Testis (tissue), 3 donors: ENCODE data around the gene PLS1. TPM values are rescaled to one million over a fixed set of nuclear protein-coding genes. Genes with fewer than 3 reads are reported as not detected.

ENCODE experiments used
- DNase-seq: peaks from one replicate; pipeline ENCODE4 v3.0.0-alpha.2; 2019
- H3K27ac ChIP-seq, 2 donors: fragments of 200-600 bp; sonication (generic); one replicate each; pipeline ENCODE4 v1.5.1; 2019
- H3K27me3 ChIP-seq: fragments of 200-600 bp; sonication (generic); one replicate; pipeline ENCODE4 v1.5.1; 2019
- H3K36me3 ChIP-seq: fragments of 200-600 bp; sonication (generic); one replicate; pipeline ENCODE4 v1.5.1; 2017; ENCODE audit warnings: low read depth; ENCODE audit errors: missing control alignments
- H3K4me1 ChIP-seq: fragments of 200-600 bp; sonication (generic); one replicate; pipeline ENCODE4 v1.5.1; 2019
- H3K4me3 ChIP-seq, 2 donors: fragments of 200-600 bp; sonication (generic); one replicate each; pipeline ENCODE4 v1.5.1; 2017 to 2019
- H3K9me3 ChIP-seq: fragments of 200-600 bp; sonication (generic); one replicate; pipeline ENCODE4 v1.5.1; 2017
- CTCF ChIP-seq, 3 experiments: fragments of 450-650 bp in 2 of 3; fragments of 200-600 bp in 1 of 3; sonication (generic) in 1 of 3; IDR thresholded peaks; one replicate each; pipeline ENCODE4 v1.5.1; 2016 to 2019; ENCODE audit warnings: antibody characterized with exemption in 3 of 3, mild to moderate bottlenecking in 2 of 3, moderate library complexity in 1 of 3
- POLR2A ChIP-seq: fragments of 450-650 bp; IDR thresholded peaks from one replicate; pipeline ENCODE4 v1.6.1; 2017; ENCODE audit warnings: antibody characterized with exemption, mild to moderate bottlenecking, moderate library complexity
- WGBS, 2 donors: methylation state at CpG; one replicate each; pipeline ENCODE4 v1.1.5; 2018; 5-methylcytosine and 5-hydroxymethylcytosine counted together
- intact Hi-C: fragments of 100-400 bp; cut with DNase I; formaldehyde crosslinking; loops from one replicate; pipeline ENCODE4 v1.15.1; 2023; ENCODE audit warnings: low total_unique reads
- polyA plus RNA-seq: library from polyadenylated mRNA; stranded (reverse); fragments of 350-450 nt; fragmentation: Illumina TruSeq; extraction: RNeasy Lipid Tissue Mini Kit (QIAGEN cat#74804); gene quantifications from one replicate; pipeline ENCODE4 v1.2.3, GENCODE V29; 2014; ENCODE audit warnings: low read depth, low replicate concordance; ENCODE audit not compliant: insufficient read depth
- small RNA-seq, 2 donors: library from RNA; depleted of rRNA; stranded (forward); fragments of <200 nt; gene quantifications; one replicate each; pipeline ENCODE3, GENCODE V24; 2016
- total RNA-seq, 2 donors: library from RNA; depleted of rRNA; stranded (reverse); fragments of >200 nt; gene quantifications; one replicate each; pipeline ENCODE4 v1.2.3, GENCODE V29; 2016

The PLS1 gene
- total and polyA plus RNA-seq, 3 donors from 2014 or later: 5.1 to 10.8 (median 10.6) TPM

GRCh38 chr3:142754494-142754893 is 158.3 kb downstream of the PLS1 start:
- no peaks in the 10 kb centered on the region for H3K9me3 ChIP-seq
- H3K4me1 ChIP-seq: no peaks in the 10 kb centered on the region
- no peak for TF ChIP-seq CTCF (IDR thresholded peaks at IDR 0.05)
- TF ChIP-seq POLR2A: no peak
- H3K27ac ChIP-seq: no peak overlapping the region
- H3K4me3 ChIP-seq: no peak overlapping the region
- intact Hi-C loops: no loop called here
- WGBS, 2 donors: 93 to 98% methylated on average over 1 of the region's 1 CpG
- no peaks in the 10 kb centered on the region for H3K27me3 ChIP-seq
- no peak for DNase-seq
- no peaks in the 10 kb centered on the region for H3K36me3 ChIP-seq

Small RNAs within 50 kb of the gene (small RNA-seq; reads per million reads assigned to genes)
- gene RNA5SP143: 0.18 to 0.19 reads per million in 2 donors

Other genes with a start within 250 kb of the PLS1 start
- 10 to 100 TPM; 39.8 to 47.2 TPM for gene XRN1, start 148.4 kb upstream of the PLS1 start, total RNA-seq
- 18.2 TPM for gene XRN1, start 148.4 kb upstream of the PLS1 start, polyA plus RNA-seq
- gene ATR, start 17.7 kb upstream of the PLS1 start, total RNA-seq: 10 to 100 TPM; 34.9 to 42.8 TPM
- 21.8 TPM for gene ATR, start 17.7 kb upstream of the PLS1 start, polyA plus RNA-seq
- gene TRPC1, start 127.6 kb downstream of the PLS1 start, total RNA-seq: 10 to 100 TPM; 23.1 to 24.8 TPM
- gene TRPC1, start 127.6 kb downstream of the PLS1 start, polyA plus RNA-seq: 9.2 TPM